ENCODE results near the gene SDHAF3.
A peak's percentile ranks its signal among the peaks of the same experiment; 100 is the strongest.
"Not testable (repeated sequence)": the region's sequence is repeated elsewhere in the genome, so short reads cannot be mapped to it uniquely, and the experiment has no call there.

Gene SDHAF3

DNA sequence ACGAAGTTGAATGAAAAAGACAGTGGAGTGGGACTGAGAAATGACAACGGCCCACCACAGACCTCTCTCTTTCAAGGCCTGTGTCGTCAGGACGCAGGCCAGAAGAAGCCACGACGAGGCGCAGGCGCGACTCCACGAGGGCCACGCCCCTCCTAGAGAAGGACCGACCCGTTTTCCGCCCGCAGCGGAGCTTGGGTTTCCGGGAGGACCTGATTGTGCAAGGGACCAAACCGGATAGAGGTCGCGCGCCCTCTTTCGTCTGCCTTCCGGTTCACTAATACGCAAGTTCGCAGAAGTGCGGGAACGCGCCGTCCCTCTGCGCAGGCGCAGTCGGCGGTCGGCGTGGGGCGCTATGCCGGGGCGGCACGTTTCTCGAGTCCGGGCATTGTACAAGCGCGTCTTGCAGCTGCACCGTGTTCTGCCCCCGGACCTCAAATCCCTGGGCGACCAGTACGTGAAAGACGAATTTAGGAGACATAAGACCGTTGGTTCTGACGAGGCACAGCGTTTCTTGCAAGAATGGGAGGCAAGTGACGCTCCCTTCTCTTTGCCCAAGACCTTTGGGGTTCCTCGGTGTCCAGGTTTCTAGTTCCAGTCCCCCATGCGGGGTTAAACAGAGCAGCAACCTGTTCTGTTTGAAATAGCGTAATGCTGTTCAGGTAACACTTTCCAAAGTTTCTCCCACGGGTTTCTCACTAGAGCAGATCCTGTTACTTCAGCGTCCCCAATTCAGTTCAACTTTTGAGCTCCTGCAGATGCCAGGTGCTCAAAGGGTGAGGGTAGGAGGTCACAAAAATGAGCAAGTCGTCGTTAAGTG, at the start of gene SDHAF3:
Gene SDHAF3 (plus strand): TSS at position 327 of the 817 bp plus-strand sequence. CDS start 26 bp downstream, at position 353.
- DNase-seq, result peak; percentile 98

DNA sequence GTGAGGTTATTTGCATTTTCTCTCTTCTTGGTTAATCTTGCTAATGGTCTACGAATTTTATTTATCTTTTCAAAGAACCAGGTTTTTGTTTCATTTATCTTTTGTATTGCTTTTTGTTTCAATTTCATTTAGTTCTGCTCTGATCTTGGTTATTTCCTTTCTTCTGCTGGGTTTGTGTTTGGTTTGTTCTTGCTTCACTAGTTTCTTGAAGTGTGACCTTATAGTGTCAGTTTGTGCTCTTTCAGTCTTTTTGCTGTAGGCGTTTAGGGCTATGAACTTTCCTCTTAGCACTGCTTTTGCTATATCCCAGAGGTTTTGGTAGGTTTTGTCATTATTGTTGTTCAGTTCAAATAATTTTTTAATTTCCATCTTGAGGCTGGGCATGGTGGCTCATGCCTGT, 45.5 kb upstream of the SDHAF3 start:
- not testable (repeated sequence) for DNase-seq

DNA sequence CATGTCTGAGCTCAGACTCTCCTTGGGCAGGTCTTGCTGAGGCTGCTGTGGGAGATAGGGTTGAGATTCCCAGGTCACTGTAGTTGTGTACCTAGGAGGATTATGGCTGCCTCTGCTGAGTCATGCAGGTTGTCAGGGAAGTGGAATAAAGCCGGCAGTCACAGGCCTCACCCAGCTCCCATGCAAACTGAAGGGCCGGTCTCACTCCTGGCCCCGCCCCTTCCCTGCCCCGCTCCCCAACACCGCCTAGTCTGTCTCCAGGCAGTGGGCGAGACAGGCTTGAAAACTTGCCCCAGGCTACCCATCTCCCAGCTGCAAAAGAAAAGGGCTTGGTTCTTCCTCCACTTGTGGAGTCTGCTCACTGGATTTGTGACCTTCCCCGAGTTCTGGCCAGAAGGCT, 41.6 kb upstream of the SDHAF3 start:
- no peak for DNase-seq

DNA sequence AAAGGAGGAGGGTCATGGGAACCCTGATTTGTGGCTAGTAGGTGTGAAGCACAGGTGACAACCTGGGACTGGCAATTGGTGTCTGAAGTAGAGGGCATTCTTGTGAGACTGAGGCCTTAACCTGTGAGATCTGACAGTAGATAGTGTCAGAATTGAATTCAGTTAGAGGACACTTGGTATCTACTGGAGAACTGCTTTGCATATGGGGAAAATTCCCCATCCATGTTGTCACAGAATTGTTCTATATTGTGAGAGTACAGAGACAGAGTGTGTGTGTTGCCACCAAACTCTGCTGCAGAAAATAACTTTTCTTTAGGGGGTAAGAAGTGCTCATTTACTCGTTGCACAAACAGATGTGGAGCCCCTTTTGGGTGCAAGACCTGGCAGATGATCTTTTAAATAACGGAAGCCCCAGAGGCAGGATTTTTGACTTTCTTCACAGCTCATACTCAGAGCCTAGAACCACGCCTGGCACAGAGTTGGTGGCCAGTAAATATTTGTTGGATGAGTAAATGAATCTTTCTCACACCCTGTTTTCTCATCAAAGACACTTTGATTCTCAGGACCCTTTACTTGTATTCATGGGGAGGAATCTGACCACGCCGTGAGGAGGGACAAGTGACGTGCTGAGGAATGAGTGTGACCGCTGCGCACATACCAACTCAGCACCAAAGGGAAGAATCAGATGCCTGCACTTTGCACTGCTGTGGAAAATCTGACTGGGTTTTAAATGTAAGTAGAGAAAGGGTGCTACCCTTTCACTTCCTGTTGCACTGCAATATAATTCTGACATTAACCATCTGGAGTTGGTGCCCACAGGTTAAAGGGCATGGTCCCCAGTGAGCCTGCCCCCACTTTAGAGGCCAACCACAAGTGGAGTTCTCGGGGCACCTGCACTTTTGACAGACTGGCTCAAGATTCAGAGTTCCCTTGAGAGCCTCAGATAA, 39.2 kb upstream of the SDHAF3 start:
- no peak for DNase-seq

DNA sequence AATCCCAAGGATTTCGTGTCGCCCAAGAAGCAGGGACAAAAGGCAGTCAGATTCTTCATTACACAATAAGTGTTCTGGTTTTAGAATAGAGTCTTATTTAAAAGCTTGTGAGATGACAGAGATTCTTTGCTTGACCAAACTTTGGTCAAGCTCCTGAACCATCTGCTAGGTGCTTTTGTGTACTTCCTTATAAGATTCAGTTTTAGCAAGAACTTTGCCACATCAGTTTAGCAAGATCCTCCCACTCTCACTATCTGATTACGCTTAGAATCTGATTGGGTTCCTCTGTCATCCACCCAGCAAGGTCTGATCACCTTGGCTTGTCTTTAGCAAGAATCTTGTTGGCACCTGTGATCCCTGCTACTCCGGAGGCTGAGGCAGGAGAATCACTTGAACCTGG, 38.2 kb upstream of the SDHAF3 start:
- DNase-seq, result no peak

DNA sequence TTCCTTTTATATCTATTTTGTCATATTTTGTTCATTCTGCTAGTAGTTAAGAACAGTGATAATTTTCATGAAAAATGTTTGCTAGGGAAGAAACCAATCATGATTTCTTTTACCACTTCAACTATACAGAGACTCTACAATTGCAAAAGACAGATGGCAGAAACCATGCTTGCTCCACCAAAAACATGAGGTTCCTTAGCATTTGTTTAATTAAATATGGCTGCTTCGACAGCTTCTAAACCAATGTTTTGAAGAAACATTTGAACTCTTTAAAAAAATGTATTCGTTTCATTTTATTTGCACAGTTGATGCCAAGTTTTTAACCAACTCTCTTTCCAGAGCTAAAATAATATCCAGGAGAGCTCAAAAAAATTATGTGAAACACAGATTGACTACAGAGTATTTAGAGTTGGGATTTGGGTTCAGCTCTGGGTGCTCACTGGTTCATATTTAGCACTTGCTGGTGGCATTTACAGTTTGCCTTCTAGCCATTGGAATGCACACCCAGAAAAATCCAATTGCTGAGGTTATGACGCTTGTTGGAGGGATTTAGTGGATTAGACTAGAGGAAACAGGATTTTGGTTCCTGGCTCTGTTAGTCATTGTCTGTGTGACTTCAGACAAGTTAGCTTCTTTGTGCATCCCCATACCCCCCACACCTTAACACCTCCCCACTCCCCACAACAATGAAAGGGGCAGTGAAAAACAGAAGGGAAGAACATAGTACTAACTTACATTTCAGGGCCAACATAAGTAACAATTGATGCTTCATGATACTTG, 35.8 kb upstream of the SDHAF3 start:
- DNase-seq, result no peak

DNA sequence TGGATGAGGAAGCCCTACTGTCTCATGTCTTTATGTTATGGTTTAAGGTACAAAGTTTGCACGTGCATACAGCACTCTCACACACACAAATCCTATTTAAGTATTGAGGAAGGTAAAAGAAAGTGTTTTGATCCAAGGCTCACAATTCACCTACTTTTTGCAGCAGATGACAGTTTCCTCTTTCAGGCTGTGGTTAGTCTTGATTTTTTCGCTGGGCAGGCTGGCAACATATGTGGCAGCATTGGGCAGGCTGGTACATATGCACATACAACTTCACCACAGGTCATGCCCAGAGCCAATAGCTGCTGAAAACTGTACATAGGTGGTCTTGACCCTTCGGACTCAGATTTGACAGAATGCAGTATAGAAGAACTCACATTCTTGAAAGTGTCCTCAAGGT, 29.1 kb upstream of the SDHAF3 start:
- no peak for DNase-seq

DNA sequence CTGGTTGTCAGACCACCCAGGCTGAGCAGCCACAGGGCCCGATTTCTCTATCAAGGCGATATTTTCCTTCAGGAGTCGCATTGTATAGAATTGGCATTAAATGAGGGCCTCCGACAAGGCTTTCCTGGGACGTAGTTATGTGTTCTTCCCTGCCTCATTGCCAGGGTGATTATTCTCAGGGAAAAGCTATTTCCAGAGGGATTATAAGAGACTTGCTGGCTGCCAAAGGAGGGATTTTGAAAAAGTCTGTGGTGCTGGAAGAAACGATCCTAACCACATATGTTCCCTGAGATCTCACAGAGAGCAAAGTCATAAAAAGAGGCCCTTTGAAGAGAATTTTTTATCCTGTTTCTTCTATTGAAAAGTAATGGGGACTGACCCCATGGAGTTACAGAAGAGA, 27.7 kb upstream of the SDHAF3 start:
- no peak for DNase-seq

DNA sequence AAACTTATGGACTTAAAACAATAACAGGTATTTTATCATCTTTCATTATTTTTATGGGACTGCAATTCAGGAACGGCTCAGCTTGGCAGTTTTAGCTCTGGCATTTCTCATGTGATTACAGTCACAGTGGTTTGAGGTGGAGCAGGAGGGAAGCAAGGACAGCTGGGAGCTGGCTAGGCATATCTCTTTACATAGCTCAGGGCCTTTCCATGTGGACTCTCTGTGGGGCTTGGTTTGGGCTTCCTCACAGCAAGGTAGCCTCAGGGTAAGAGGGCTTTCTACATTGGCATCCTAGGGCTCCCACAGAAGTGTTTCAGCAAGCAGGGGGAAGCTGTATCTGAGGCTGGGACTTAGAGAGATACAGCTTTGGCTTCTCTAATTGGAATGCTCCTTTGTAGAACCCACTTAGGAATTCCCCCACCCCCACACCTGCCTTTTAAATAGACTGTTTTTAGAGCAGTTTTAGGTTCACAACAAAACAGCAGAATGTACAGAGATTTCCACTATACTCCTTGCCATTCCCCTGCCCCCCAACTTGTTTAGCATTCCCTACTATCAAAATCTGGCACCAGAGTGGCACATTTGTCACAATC, 26.6 kb upstream of the SDHAF3 start:
- DNase-seq, result no peak

DNA sequence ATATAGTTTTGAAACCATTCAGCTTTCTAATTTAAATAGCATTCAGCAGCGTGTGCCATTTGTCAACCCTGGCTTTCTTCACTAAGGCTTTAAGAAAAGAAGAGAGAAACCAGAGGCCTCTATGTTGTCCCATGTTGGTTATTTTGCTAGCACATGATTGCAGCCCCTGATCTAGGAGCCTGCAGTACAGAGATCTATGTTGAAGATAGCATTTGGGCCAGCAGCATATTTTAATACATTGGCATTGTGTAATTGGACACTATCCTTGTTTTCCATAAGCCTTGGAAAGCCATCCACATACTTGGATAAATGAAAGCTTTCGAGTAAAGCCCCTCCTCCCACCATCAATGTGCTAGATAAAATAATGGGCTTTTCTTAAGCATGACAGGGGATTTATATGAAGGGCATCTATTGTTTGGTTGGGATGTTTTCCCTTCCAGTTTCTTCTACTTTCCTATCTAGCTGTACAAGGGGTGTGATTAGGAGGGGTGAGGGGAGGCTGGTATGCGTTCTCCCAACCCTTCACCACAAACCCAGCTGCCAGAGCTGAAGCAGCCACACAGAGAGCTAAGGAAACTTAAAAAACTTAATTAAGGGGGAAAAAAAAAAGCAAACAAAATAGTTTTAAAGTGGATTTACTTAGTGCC, 23.1 kb upstream of the SDHAF3 start:
- DNase-seq, result no peak

DNA sequence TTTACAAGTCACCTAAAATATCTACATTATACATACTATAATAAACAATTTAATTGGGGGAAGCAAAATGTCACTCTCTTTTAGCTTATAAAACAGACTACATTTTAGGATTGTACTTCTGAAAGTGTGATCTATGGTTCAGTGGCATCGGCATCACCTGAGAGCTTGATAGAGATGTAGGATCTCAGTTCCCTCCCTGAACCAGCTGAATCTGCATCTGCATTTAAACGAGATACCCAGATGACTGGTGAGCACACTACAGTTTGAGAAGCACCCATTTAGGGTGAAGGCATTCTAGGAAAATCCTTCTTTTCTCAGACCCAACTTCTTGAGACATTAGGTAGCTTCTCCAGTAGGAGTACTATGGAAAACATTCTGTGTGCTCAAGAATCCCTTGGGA, 21.5 kb upstream of the SDHAF3 start:
- no peak for DNase-seq

DNA sequence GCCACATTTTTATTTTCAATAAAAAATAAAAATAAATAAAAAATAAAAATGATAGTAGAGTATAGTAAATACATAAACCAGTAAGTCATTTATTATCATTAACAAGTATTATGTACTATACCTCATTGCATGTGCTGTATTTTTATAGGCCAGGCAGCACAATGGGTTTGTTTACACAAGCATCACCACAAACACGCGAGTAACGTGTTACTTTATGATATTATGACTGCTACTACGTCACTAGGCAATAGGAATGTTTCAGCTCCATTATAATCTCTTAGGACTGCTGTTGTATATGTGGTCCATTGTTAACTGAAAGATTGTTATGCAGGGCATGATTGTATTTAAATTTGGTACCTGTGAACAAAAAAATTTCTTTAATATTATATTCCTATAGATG, 20.8 kb upstream of the SDHAF3 start:
- no peak for DNase-seq

DNA sequence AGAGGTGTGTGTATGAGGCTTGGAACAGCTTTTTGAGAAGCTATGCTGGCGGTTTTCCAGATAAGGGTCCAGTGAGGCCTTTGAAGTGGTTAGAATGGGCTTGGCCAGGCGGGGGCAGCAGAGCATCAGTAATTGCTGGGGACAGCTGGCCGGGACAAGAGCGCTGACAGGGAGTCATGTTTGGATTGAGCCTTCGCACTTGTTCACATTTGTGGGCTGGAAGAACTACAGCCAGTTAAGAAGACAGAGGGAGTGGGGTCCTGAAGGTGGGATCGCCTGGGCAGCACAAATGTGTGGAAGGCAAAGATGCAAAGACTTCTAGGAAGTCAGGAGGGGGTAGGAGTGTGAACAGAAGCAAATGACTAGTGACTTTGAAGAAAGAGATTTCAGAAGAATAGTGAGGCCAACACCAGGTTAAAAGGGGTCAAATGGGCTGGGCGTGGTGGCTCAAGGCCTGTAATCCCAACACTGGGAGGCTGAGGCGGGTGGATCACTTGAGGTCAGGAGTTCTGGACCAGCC, 12.7 kb upstream of the SDHAF3 start:
- DNase-seq, result peak; percentile 66 to 72

DNA sequence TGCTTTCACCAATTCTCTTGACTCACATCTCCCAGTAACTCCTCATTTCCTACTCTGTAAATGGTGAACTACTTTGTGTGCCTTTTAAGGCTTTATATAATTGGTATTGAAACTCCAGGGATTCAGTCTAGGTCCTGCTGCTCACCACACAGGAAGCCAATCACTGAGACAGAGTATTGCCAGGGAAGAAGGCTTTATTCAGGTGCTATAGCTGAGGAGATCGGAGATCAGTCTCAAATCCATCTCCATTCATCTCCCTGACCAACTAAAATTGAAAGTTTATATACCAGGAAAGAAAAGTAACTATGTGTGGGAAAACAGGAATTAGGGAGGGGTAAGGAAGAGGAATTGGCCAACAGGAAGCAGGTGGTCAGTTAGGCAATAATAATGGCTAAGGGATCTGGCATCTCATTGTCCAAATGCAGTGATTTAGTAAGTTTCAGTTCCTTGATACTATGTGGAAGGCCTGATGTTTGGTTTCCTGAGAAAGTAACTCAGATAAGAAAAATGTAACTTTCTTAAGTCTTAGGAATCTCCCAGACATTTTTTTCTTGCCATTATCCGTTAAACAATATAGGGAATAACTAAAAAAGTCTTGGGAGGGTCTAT, 10.2 kb upstream of the SDHAF3 start:
- DNase-seq, result no peak

DNA sequence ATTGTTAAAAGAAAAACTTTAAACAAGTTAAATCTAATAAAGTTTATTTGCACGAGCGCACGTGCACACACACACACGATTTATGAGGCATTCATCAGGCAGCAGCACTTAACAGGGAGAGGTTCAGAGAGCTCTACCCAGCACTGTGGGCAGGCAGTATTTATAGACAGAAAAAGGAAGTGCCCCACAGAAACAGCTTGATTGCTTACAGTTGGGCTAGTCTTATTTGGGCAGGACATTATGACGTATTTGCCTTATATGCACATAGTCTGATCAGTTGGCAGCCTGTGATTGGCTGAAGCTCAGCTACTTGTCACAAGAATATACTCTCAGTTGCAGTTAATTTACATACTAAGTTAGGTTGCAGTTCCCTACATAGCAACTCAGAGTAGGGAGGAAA, 1.2 kb upstream of the SDHAF3 start:
- DNase-seq, result peak; percentile 10 to 77

DNA sequence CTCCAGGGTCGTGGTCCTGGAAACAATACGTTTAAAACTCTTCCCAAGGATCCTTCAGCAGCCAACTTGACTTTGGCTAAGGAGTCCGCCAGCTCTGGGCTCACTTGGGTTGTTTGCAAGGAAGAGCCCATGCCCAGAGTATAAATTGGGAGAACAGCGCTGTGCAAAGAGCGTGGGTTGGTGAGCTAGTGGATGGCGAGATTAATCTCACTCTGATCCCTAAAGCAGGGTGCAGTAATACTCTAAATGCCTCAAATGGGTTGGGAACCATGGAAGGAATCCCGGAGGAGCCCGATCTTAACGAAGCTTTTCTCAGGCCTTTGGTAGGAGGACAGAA, 495 bp upstream of the SDHAF3 start:
- no peak for DNase-seq

DNA sequence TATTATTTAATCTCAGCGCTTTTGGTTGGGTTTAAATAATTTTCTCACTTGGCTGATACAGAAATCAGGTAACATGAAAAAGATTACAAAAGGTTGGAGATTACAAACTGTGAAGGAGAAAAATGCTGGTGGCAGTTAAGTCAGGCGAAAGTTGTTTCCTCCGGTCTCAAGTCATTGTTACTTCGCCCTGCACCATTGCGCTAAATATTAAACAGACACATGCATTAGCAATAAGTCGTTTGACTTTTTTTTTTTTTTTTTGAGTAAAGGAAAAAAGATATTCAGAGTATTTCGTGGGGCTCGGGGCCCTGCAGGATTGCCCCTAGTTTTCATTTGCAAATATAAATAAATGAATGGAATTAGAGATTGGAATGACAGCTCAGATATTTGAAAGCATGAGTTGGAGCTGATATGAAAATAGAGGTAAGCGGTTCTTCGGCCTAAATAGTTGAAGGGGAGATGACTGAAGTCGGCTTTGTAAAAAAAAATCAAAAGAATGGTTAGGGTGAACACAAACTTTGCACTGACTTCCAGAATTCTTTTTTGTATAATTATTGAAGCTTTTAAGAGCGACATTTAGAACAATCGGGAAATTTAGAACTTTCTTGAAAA, 914 bp downstream of the SDHAF3 start:
- DNase-seq, result no peak

DNA sequence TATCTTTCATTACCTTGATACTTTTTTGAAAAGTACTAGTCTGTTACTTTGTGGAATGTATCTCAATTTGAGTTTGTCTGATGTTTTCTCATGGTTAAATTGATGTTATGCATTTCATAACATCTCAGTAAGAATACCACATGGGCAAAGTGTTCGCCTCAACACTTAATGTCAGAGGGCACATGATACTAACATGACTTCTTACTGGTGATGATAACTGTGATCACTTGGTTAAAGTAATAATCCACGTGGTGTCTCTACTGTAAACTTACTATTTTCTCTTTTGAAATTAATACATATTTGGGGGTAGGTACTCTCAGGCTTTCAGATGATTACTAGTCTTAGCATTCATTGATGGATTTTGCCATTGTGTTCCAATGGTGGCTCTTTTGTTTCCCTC, 2.2 kb downstream of the SDHAF3 start:
- DNase-seq, result no peak

DNA sequence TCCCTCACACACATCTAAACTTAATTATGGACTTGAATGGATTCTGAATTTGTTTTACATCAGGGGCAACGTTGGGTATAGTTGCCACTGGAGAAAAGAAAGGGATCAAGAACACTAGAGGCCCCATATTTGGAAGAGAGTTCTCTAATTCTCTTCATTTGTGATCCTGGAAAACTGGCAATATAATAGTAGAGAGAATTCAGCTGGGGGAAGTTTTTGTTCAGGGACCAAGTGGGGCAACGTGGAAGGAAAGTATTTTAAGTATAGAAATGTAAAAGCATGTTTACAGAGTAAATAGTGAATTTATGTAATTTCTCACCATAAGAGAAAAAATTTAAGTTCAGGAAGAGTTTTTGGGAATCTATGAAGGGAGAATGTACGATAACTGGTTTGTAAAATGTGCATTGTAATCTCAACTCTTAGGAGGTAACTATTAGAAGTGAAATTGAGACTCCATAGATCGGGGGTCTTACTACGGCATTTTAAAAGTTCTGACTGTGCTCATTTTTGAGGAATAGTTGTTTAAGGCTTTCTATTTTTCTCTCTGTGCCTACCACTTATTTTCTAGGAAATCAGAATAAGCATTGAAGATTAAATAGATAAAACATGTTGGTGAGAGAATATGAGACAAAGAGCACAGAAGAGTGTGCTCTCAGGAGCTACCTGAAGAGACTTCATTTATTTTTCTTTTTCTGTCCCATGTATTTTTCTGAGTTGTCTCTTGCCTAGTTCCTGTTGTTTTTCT, 3.4 kb downstream of the SDHAF3 start:
- no peak for DNase-seq

DNA sequence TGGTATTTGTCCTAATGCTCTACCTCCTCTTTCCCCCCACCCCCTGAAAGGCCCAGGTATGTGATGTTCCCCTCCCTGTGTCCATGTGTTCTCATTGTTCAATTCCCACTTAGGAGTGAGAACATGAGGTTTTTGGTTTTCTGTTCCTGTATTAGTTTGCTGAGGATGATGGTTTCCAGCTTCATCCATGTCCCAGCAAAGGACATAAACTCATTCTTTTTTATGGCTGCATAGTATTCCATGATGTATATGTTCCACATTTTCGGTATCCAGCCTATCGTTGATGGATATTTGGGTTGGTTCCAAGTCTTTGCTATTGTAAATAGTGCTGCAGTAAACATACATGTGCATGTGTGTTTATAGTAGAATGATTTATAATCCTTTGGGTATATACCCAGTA, 5.6 kb downstream of the SDHAF3 start:
- not testable (repeated sequence) for DNase-seq
